GM12878 (cell line): ENCODE data around the gene C5. TPM values are rescaled to one million over a fixed set of nuclear protein-coding genes. Genes with fewer than 3 reads are reported as not detected.

Experiments used
- CHD2 ChIP-seq: IDR thresholded peaks from 2 replicates; pipeline ENCODE4 v1.6.1; 2011; ENCODE audit warnings: low read depth, low read length, improper control_type of control experiment, borderline replicate concordance
- HCFC1 ChIP-seq: fragments of 150-350 bp; IDR thresholded peaks from 2 replicates; pipeline ENCODE4 v1.6.1; 2014; ENCODE audit warnings: low read length
- TAF1 ChIP-seq: IDR thresholded peaks from 2 replicates; pipeline ENCODE4 v1.6.1; 2011; ENCODE audit warnings: mild to moderate bottlenecking, low read depth, low read length, borderline replicate concordance
- TARDBP ChIP-seq: IDR thresholded peaks from 2 replicates; pipeline ENCODE4 v1.6.1; 2016; ENCODE audit warnings: borderline replicate concordance
- ZNF207 ChIP-seq: fragments of 450-650 bp; IDR thresholded peaks from 2 replicates; pipeline ENCODE4 v1.6.1; 2014; ENCODE audit warnings: antibody characterized with exemption, mild to moderate bottlenecking, borderline replicate concordance
- polyA plus RNA-seq, 11 experiments: library from polyadenylated mRNA; depleted of rRNA in 4 of 11; unstranded in 6 of 11; stranded (reverse) in 5 of 11; fragments of >200 nt; fragmentation: Nextera tagmentation in 4 of 11; fragmentation: Illumina TruSeq in 1 of 11; extraction: Ambion mirVana in 4 of 11; extraction: Trizol in 1 of 11; gene quantifications; 1 replicate in 1 of 11; 2 replicates in 10 of 11; pipeline versions ENCODE4 v1.2.1 to v1.2.3, GENCODE V29; 2011 to 2016; ENCODE audit warnings: inconsistent platforms in 2 of 11, missing spikeins in 2 of 11, low read depth in 1 of 11
- total RNA-seq, 4 experiments: library from RNA; depleted of rRNA in 3 of 4; stranded (reverse); fragments of >200 nt in 3 of 4; fragmentation: Illumina TruSeq in 1 of 4; extraction: Trizol in 1 of 4; gene quantifications; 2 replicates each; pipeline versions ENCODE4 v1.2.1 to v1.2.3, GENCODE V29; 2013 to 2021
- TF ChIP-seq, protein P1 (sequence below): fragments of 450-650 bp; IDR thresholded peaks from 2 replicates; pipeline ENCODE4 v1.6.1; 2018; ENCODE audit warnings: borderline replicate concordance, mild to moderate bottlenecking; ENCODE audit not compliant: partially characterized antibody
- TF ChIP-seq, protein P2 (sequence below), 3 experiments: IDR thresholded peaks in 2 of 3; conservative IDR thresholded peaks in 1 of 3; 2 replicates each; pipeline ENCODE4 v1.5.1; 2011; ENCODE audit warnings: low read depth in 3 of 3, low read length in 3 of 3, mild to moderate bottlenecking in 3 of 3, control low read depth in 2 of 3, moderate library complexity in 2 of 3, inconsistent platforms in 1 of 3, mixed read lengths in 1 of 3; ENCODE audit not compliant: control insufficient read depth in 2 of 3, insufficient read depth in 1 of 3; ENCODE audit errors: extremely low read depth in 1 of 3
- TF ChIP-seq, protein P3 (sequence below): fragments of 450-650 bp; formaldehyde crosslinking; IDR thresholded peaks from 2 replicates; pipeline ENCODE4 v1.4.0; 2022; ENCODE audit warnings: mild to moderate bottlenecking, moderate library complexity

C5 gene
- total and polyA plus RNA-seq, 10 of the 15 experiments (the other 5 are each of a cell fraction or from before 2014, with no cell fraction given) = 0.39 to 2.2 (median 1.2) TPM

DNA sequence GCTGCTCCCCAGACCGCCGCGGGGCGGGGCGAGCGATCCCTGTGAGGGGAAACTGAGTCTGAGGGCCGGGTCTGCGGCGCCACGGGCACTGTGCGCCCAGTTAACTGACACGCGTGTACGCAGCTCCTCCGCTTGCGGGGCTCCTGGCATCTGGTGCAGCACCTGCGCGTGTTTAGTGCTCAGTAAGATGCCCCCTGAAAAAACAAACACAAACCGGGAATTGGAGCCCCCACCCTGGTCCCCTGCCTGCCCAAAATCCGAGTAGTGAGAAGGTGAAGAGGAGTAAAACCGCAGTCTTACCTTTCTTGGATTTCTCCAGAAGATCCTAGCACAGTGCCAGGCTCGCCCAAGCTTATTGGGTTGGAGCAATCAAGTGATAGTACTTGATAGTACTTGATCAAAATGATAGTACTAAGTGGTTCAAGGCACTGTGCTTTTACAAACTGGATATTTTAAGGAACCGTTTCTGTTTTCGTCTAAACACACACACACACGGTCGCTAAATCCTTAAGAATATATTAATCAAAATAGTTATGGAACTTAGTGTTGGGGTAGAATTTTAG lies 120.8 kb downstream of the C5 start (continued):
- TF ChIP-seq, protein P1, sequence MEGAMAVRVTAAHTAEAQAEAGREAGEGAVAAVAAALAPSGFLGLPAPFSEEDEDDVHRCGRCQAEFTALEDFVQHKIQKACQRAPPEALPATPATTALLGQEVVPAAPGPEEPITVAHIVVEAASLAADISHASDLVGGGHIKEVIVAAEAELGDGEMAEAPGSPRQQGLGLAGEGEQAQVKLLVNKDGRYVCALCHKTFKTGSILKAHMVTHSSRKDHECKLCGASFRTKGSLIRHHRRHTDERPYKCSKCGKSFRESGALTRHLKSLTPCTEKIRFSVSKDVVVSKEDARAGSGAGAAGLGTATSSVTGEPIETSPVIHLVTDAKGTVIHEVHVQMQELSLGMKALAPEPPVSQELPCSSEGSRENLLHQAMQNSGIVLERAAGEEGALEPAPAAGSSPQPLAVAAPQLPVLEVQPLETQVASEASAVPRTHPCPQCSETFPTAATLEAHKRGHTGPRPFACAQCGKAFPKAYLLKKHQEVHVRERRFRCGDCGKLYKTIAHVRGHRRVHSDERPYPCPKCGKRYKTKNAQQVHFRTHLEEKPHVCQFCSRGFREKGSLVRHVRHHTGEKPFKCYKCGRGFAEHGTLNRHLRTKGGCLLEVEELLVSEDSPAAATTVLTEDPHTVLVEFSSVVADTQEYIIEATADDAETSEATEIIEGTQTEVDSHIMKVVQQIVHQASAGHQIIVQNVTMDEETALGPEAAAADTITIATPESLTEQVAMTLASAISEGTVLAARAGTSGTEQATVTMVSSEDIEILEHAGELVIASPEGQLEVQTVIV = no peak
- TF ChIP-seq, protein P2, sequence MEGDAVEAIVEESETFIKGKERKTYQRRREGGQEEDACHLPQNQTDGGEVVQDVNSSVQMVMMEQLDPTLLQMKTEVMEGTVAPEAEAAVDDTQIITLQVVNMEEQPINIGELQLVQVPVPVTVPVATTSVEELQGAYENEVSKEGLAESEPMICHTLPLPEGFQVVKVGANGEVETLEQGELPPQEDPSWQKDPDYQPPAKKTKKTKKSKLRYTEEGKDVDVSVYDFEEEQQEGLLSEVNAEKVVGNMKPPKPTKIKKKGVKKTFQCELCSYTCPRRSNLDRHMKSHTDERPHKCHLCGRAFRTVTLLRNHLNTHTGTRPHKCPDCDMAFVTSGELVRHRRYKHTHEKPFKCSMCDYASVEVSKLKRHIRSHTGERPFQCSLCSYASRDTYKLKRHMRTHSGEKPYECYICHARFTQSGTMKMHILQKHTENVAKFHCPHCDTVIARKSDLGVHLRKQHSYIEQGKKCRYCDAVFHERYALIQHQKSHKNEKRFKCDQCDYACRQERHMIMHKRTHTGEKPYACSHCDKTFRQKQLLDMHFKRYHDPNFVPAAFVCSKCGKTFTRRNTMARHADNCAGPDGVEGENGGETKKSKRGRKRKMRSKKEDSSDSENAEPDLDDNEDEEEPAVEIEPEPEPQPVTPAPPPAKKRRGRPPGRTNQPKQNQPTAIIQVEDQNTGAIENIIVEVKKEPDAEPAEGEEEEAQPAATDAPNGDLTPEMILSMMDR (IDR thresholded peaks at IDR 0.05 in 2 of 3, conservative IDR thresholded peaks at IDR 0.05 in 1 of 3; ENCODE audit: control insufficient read depth in 2 of 3, extremely low read depth in 1 of 3, insufficient read depth in 1 of 3, low read depth in 3 of 3, low read length in 3 of 3) = no peak
- no peak for TF ChIP-seq HCFC1
- 0 out of 2 replicates have a peak, but pooled peaks have one; percentile 24 for TF ChIP-seq TAF1
- no peak for TF ChIP-seq CHD2
- TF ChIP-seq ZNF207 = 0 out of 2 replicates have a peak, but pooled peaks have one; percentile 11
- TF ChIP-seq, protein P3, sequence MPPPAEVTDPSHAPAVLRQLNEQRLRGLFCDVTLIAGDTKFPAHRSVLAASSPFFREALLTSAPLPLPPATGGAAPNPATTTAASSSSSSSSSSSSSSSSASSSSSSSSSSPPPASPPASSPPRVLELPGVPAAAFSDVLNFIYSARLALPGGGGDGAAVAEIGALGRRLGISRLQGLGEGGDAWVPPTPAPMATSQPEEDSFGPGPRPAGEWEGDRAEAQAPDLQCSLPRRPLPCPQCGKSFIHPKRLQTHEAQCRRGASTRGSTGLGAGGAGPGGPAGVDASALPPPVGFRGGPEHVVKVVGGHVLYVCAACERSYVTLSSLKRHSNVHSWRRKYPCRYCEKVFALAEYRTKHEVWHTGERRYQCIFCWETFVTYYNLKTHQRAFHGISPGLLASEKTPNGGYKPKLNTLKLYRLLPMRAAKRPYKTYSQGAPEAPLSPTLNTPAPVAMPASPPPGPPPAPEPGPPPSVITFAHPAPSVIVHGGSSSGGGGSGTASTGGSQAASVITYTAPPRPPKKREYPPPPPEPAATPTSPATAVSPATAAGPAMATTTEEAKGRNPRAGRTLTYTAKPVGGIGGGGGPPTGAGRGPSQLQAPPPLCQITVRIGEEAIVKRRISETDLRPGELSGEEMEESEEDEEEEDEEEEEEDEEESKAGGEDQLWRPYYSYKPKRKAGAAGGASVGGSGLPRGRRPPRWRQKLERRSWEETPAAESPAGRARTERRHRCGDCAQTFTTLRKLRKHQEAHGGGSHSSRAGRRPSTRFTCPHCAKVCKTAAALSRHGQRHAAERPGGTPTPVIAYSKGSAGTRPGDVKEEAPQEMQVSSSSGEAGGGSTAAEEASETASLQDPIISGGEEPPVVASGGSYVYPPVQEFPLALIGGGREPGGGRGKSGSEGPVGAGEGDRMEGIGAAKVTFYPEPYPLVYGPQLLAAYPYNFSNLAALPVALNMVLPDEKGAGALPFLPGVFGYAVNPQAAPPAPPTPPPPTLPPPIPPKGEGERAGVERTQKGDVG (CRISPR knock-in tag) = no peak
- no peak for TF ChIP-seq TARDBP
- TF ChIP-seq, all 136 proteins: peak for 13
